ENCODE results near the gene LBX1.
"Not testable (repeated sequence)": the region's sequence is repeated elsewhere in the genome, so short reads cannot be mapped to it uniquely, and the experiment has no call there.

Gene LBX1

GRCh38 chr10:101198326-101198977, 30.8 kb downstream of the LBX1 start:
- not testable (repeated sequence) for H3K27me3 Mint-ChIP-seq, H3K9me3 Mint-ChIP-seq, H3K36me3 Mint-ChIP-seq

GRCh38 chr10:101195921-101196320, 33.3 kb downstream of the LBX1 start:
- no peaks in the 10 kb centered on the region for H3K36me3 Mint-ChIP-seq
- no peaks in the 10 kb centered on the region for H3K9me3 Mint-ChIP-seq

More at GRCh38 chr10:101198326-101198977, 30.8 kb downstream of the LBX1 start:
- not testable (repeated sequence) for H3K27ac Mint-ChIP-seq, H3K4me1 Mint-ChIP-seq, H3K4me3 Mint-ChIP-seq

GRCh38 chr10:101189461-101190401, 39.5 kb downstream of the LBX1 start:
- H3K4me3 Mint-ChIP-seq: no peak overlapping the region
- H3K9me3 Mint-ChIP-seq: no peaks in the 10 kb centered on the region
- no peak overlapping the region for H3K27ac Mint-ChIP-seq
- H3K27me3 Mint-ChIP-seq: peaks cover 3% of the 10 kb centered on the region
- no peaks in the 10 kb centered on the region for H3K4me1 Mint-ChIP-seq
- H3K36me3 Mint-ChIP-seq: no peaks in the 10 kb centered on the region

More at GRCh38 chr10:101195921-101196320, 33.3 kb downstream of the LBX1 start:
- H3K4me3 Mint-ChIP-seq: no peak overlapping the region
- H3K27me3 Mint-ChIP-seq: peaks cover 3% of the 10 kb centered on the region
- H3K27ac Mint-ChIP-seq: no peak overlapping the region
- H3K4me1 Mint-ChIP-seq: no peaks in the 10 kb centered on the region

- H3K36me3 Mint-ChIP-seq: no peaks in the 10 kb centered on the region
- no peak overlapping the region for H3K27ac Mint-ChIP-seq
- H3K4me3 Mint-ChIP-seq: no peak overlapping the region
- peaks cover 3% of the 10 kb centered on the region for H3K27me3 Mint-ChIP-seq
- no peaks in the 10 kb centered on the region for H3K4me1 Mint-ChIP-seq
- H3K9me3 Mint-ChIP-seq: no peaks in the 10 kb centered on the region
Observed at GRCh38 chr10:101188942-101189341, 40.3 kb downstream of the LBX1 start.

- Mint-ChIP-seq H3K4me1 (no peaks in the 10 kb centered on the region), H3K4me3 (no peak overlapping the region), H3K27me3 (peaks cover 10% of the 10 kb centered on the region), H3K9me3 (no peaks in the 10 kb centered on the region), H3K36me3 (no peaks in the 10 kb centered on the region), H3K27ac (no peak overlapping the region)
Observed at GRCh38 chr10:101183458-101184183, 45.6 kb downstream of the LBX1 start.

GRCh38 chr10:101182936-101183335, 46.3 kb downstream of the LBX1 start:
- peaks cover 12% of the 10 kb centered on the region for H3K27me3 Mint-ChIP-seq
- H3K9me3 Mint-ChIP-seq: no peaks in the 10 kb centered on the region
- no peaks in the 10 kb centered on the region for H3K36me3 Mint-ChIP-seq
- no peak overlapping the region for H3K27ac Mint-ChIP-seq
- H3K4me1 Mint-ChIP-seq: no peaks in the 10 kb centered on the region
- no peak overlapping the region for H3K4me3 Mint-ChIP-seq
